A549 treated with Hydrocortisone at 1 μM for 4 hours (cell line): ENCODE data around the gene LCE1E. TPM values are rescaled to one million over a fixed set of nuclear protein-coding genes. Genes with fewer than 3 reads are reported as not detected.

ENCODE experiments used
- total RNA-seq: library from RNA; stranded (reverse); fragments of 200-300 nt; extraction: Qiagen RNA extraction; gene quantifications from 5 replicates; pipeline ENCODE4 v1.2.3, GENCODE V29; 2022

The LCE1E gene, protein sequence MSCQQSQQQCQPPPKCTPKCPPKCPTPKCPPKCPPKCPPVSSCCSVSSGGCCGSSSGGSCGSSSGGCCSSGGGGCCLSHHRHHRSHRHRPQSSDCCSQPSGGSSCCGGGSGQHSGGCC
- 0.08 to 0.17 TPM (median 0.12 TPM) in 3 of 5 replicates, not detected in the others for total RNA-seq

DNA sequence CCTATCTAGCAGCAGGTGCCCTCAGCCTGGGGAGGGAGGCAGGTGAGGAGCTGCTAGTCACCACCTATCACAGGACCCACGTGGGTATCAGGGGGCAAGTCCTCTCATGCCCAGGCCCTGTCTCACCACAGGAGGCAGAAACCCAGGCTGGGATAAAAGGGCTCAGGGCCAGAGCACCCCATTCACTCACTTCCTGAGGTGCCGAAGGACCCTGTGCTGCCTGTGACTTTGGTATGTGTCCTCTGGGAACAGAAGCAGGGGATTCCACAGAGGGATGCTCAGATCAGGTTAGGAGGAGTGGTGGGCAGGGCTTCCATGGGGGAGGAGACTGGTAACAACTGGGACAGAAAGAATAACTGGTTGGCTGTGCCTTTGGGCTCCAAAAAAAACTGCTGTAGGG lies at the start of gene LCE1E:
Gene LCE1E (plus strand): TSS at position 181 of the 400 bp plus-strand sequence. CDS start 1,043 bp downstream, outside the sequence.

DNA sequence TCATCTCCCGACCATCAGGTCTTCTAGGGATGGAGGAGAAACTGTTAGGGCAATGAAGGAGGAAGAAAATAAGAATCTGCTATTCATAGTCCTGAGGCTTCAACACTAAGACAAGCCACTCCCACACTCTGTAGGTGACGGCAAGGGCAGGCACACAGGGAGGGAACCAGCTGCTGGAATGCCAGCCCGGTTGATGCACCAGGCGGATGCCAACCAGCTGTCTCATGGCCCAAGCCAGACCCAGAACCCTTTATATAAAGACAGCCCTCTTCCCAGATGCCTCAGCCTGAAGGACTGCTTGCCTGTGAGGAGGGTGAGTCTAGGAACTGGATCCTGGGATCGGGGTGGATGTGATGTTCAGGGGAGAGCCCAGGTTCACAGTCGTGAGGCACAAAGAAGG lies 28.3 kb upstream of the LCE1E start, which contains the start of gene KPRP:
Gene KPRP (plus strand): TSS at position 279 of the 400 bp plus-strand sequence. CDS start 1,564 bp downstream, outside the sequence.

DNA sequence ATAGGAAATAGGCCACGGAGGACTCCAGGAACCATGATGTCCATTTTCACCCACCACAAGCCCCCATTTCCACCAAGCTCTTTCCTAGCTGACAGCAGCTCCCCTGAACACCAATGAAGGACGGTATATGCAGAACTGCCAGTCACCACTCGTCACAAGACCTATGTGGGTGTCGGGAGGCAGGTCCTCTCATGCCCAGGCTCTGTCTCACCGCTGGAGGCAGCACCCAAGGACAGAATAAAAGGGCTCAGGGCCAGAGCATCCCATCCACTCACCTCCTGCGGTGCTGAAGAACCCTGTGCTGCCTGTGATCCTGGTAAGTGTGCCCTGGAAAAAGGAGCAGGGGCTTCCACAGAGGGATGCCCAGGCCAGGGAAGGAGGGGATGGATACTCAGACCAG lies 11.2 kb upstream of the LCE1E start, which contains the start of gene LCE1F:
Gene LCE1F (plus strand): TSS at position 266 of the 400 bp plus-strand sequence. CDS start 1,232 bp downstream, outside the sequence.

DNA sequence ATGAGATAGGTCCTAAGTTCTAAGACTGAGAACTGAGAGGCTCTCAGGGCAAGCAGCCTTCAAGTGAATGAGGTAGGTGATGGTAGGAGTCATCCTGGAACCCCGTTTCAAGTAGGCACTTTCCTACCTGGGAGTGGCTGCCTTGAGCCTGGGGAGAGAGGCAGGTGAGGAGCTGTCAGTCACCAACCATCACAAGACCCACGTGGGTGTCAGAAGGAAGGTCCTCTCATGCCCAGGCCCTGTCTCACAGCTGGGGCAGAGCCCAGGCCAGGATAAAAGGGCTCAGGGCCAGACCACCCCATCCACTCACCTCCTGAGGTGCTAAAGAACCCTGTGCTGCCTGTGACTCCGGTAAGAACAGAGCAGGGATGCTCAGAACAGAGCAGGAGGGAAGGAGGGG lies 10.4 kb downstream of the LCE1E start, which contains the start of gene LCE1D:
Gene LCE1D (plus strand): TSS at position 301 of the 400 bp plus-strand sequence. CDS start 1,074 bp downstream, outside the sequence.

DNA sequence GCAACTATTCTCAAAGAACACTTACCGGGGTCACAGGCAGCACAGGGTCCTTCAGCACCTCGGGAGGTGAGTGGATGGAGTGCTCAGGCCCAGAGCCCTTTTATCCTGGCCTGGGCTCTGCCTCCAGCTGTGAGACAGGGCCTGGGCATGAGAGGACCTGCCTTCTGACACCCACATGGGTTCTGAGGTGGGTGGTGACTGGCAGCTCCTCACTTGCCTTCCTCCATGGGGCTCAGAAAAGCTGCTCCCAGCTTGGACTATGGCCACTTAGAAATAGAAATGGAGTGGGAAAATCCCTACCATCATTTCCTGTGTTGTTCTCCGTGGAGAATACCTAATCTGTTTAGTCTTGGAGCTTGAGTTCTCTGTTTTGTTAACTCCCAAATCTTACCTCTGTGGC lies 20.5 kb downstream of the LCE1E start, which contains the start of gene LCE1C:
Gene LCE1C (minus strand): TSS at position 76 of the 400 bp plus-strand sequence. CDS start 1,173 bp downstream, outside the sequence.

DNA sequence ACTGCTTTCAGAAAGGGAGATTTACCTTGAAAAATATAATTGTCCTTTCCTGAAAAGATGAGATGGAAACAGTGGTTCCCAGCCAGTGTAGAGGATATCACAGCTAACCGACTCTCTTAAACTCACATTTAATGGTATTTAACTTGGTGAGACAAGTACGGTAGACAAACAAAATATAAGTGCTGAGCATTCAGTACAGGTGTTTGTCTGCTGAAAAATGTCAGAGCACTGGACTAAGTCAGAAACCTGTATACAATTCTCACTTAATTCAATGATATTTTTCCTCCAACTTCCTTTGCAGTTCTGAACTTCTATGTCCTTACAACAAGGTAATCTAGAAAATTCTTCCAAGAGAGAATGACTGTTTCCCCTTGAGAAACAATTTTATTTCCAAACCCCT lies 25.6 kb downstream of the LCE1E start, which contains the start of gene LCE1B:
Gene LCE1B (plus strand): TSS at position 301 of the 400 bp plus-strand sequence. CDS start 476 bp downstream, outside the sequence.

DNA sequence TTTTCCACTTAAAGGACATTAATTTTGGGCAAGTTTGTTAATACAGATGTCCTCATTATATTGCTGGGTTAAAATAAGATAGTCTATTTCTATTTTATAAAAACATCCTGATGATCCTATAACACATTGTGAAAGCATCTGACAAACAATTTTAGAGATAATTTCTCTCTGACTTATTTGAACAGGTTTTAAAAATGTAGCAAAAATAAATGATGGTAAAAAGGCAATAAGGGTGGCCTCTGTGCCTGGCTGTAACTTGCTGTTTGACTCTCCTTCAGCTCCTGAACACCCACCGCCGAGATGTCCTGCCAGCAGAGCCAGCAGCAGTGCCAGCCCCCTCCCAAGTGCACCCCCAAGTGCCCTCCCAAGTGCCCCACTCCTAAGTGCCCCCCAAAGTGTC lies 41.1 kb downstream of the LCE1E start, which contains the start of gene LCE1A:
Gene LCE1A (plus strand): TSS at position 301 of the 400 bp plus-strand sequence. CDS start 0 bp downstream, at position 301.

Other genes starting within 250 kb of the LCE1E start
- 0.30 TPM in 1 of 5 replicates, not detected in the others for gene LCE3E, start 219.5 kb upstream of the LCE1E start, total RNA-seq
- 2.6 to 3.6 TPM (median 3.1 TPM) in 5 replicates for gene LCE3D, start 205.7 kb upstream of the LCE1E start, total RNA-seq
- not detected in 5 replicates for gene LCE3C, start 186.0 kb upstream of the LCE1E start, total RNA-seq
- not detected in 5 replicates for gene LCE3B, start 172.4 kb upstream of the LCE1E start, total RNA-seq
- not detected in 5 replicates for gene LCE3A, start 163.2 kb upstream of the LCE1E start, total RNA-seq
- gene LCE2D, start 122.9 kb upstream of the LCE1E start, total RNA-seq, result not detected in 5 replicates
- not detected in 5 replicates for gene LCE2C, start 111.0 kb upstream of the LCE1E start, total RNA-seq
- not detected in 5 replicates for gene LCE2B, start 100.1 kb upstream of the LCE1E start, total RNA-seq
- gene LCE2A, start 87.9 kb upstream of the LCE1E start, total RNA-seq, result not detected in 5 replicates
- gene LCE4A, start 78.1 kb upstream of the LCE1E start, total RNA-seq, result not detected in 5 replicates
- gene KPRP, start 28.2 kb upstream of the LCE1E start, total RNA-seq, result not detected in 5 replicates
- not detected in 5 replicates for gene LCE1F, start 11.1 kb upstream of the LCE1E start, total RNA-seq
- gene LCE1D, start 10.5 kb downstream of the LCE1E start, total RNA-seq, result not detected in 5 replicates
- gene LCE1C, start 20.4 kb downstream of the LCE1E start, total RNA-seq, result not detected in 5 replicates
- 0.11 TPM in 1 of 5 replicates, not detected in the others for gene LCE1B, start 25.7 kb downstream of the LCE1E start, total RNA-seq
- not detected in 5 replicates for gene LCE1A, start 41.2 kb downstream of the LCE1E start, total RNA-seq
- not detected in 5 replicates for gene LCE6A, start 56.6 kb downstream of the LCE1E start, total RNA-seq
- gene LCE7A, start 73.7 kb downstream of the LCE1E start, total RNA-seq, result not detected in 5 replicates
- gene SMCP, start 92.1 kb downstream of the LCE1E start, total RNA-seq, result not detected in 5 replicates
- gene IVL, start 122.3 kb downstream of the LCE1E start, total RNA-seq, result 0.07 to 0.09 TPM (median 0.08 TPM) in 3 of 5 replicates, not detected in the others
- not detected in 5 replicates for gene SPRR5, start 160.9 kb downstream of the LCE1E start, total RNA-seq
- gene SPRR4, start 184.4 kb downstream of the LCE1E start, total RNA-seq, result not detected in 5 replicates
- gene SPRR1A, start 197.8 kb downstream of the LCE1E start, total RNA-seq, result not detected in 5 replicates
- not detected in 5 replicates for gene SPRR3, start 215.5 kb downstream of the LCE1E start, total RNA-seq
- not detected in 5 replicates for gene SPRR1B, start 244.9 kb downstream of the LCE1E start, total RNA-seq